Smooth muscle cell (in vitro differentiated cells): ENCODE results near the gene EGFL8. TPM values are rescaled to one million over a fixed set of nuclear protein-coding genes. Genes with fewer than 3 reads are reported as not detected.
A peak's percentile ranks its signal among the peaks of the same experiment; 100 is the strongest.

Source experiments
- DNase-seq: peaks from one replicate; lab custom pipeline; 2025; ENCODE audit not compliant: unreplicated experiment; lab: John Stamatoyannopoulos, UW
- H2AFZ ChIP-seq: fragments of 200-600 bp; sonication (generic); 2 replicates; pipeline ENCODE4 v1.6.0; 2016; ENCODE audit warnings: antibody characterized with exemption, low read depth, mild to moderate bottlenecking
- H3F3A ChIP-seq: fragments of 200-600 bp; sonication (generic); 2 replicates; pipeline ENCODE4 v1.6.0; 2017; ENCODE audit warnings: antibody characterized with exemption, low read depth
- H3K27ac ChIP-seq: fragments of 200-600 bp; sonication (generic); 2 replicates; pipeline ENCODE4 v1.5.1; 2016; ENCODE audit warnings: low read depth, mild to moderate bottlenecking
- H3K27me3 ChIP-seq: fragments of 200-600 bp; sonication (generic); 2 replicates; pipeline ENCODE4 v1.6.1; 2016; ENCODE audit warnings: low read depth, mild to moderate bottlenecking
- H3K36me3 ChIP-seq: fragments of 200-600 bp; sonication (generic); 2 replicates; pipeline ENCODE4 v1.5.1; 2016; ENCODE audit warnings: low read depth
- H3K4me1 ChIP-seq: fragments of 200-600 bp; sonication (generic); 2 replicates; pipeline ENCODE4 v1.5.1; 2016; ENCODE audit warnings: low read depth
- H3K4me2 ChIP-seq: fragments of 200-600 bp; sonication (generic); 2 replicates; pipeline ENCODE4 v1.6.0; 2016; ENCODE audit warnings: mild to moderate bottlenecking
- H3K4me3 ChIP-seq: fragments of 200-600 bp; sonication (generic); 2 replicates; pipeline ENCODE4 v1.5.1; 2016; ENCODE audit warnings: mild to moderate bottlenecking
- H3K79me2 ChIP-seq: fragments of 200-600 bp; sonication (generic); 2 replicates; pipeline ENCODE4 v1.6.0; 2016; ENCODE audit warnings: low read depth, mild to moderate bottlenecking
- H3K9ac ChIP-seq: fragments of 200-600 bp; sonication (generic); 2 replicates; pipeline ENCODE4 v1.6.0; 2016; ENCODE audit warnings: low read depth
- H3K9me3 ChIP-seq: fragments of 200-600 bp; sonication (generic); replicated peaks from 2 replicates; pipeline ENCODE4 v1.5.1; 2016; ENCODE audit warnings: low read depth
- H4K20me1 ChIP-seq: fragments of 200-600 bp; sonication (generic); 2 replicates; pipeline ENCODE4 v1.6.0; 2016; ENCODE audit warnings: low read depth
- CTCF ChIP-seq: fragments of 200-600 bp; sonication (generic); IDR thresholded peaks from 2 replicates; pipeline ENCODE4 v1.5.1; 2017; ENCODE audit warnings: borderline replicate concordance, mild to moderate bottlenecking, antibody characterized with exemption; ENCODE audit not compliant: insufficient read depth, poor library complexity, severe bottlenecking
- WGBS: methylation state at CpG from one replicate; pipeline ENCODE4 v1.1.7; 2016; ENCODE audit warnings: low lambda C conversion rate; 5-methylcytosine and 5-hydroxymethylcytosine counted together
- polyA plus RNA-seq: library from polyadenylated mRNA; unstranded; fragments of >200 nt; fragmentation: Nextera tagmentation; extraction: Ambion mirVana; gene quantifications from 2 replicates; pipeline ENCODE4 v1.2.1, GENCODE V29; 2016
- total RNA-seq: library from RNA; depleted of rRNA; stranded (reverse); fragments of >200 nt; gene quantifications from 2 replicates; pipeline ENCODE4 v1.2.3, GENCODE V29; 2014

Gene EGFL8
- total and polyA plus RNA-seq, 2 experiments from 2014 or later, result 4.3 to 5.6 TPM

DNA sequence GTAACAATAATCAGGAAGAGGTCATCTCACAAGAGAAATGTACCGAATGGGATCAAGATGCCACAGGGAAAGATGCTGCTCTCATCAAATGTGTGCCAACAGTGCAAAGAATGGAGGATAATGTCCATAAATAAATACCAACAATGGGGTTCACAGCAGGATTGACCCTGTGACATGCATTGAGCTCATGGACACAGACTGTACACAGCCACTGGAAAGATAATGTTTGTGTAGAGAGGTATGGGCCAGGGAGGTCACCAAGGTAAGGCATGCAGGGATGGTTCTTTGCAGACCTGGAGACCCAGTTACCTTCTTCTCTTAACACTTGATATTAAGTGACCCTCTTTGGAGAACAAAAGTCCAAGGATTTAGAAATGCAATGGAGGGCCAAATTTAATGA, 10.0 kb downstream of the EGFL8 start:
- H3K36me3 ChIP-seq, result no peaks in the 10 kb centered on the region
- H3K9ac ChIP-seq, result no peak overlapping the region
- H3K27me3 ChIP-seq, result no peaks in the 10 kb centered on the region
- H3K4me1 ChIP-seq, result peaks cover 15% of the 10 kb centered on the region
- no peak overlapping the region for H3K4me3 ChIP-seq
- H3K27ac ChIP-seq, result no peak overlapping the region
- no peak overlapping the region for H2AFZ ChIP-seq
- no peak for TF ChIP-seq CTCF
- peak overlapping the region; percentile 94 for H3K4me2 ChIP-seq
- peaks cover 51% of the 10 kb centered on the region for H3K79me2 ChIP-seq
- no peaks in the 10 kb centered on the region for H3K9me3 ChIP-seq
- H3F3A ChIP-seq, result peaks cover 9% of the 10 kb centered on the region
- 96% methylated on average over 1 of the region's 1 CpG for WGBS
- no peaks in the 10 kb centered on the region for H4K20me1 ChIP-seq
- no peak for DNase-seq

DNA sequence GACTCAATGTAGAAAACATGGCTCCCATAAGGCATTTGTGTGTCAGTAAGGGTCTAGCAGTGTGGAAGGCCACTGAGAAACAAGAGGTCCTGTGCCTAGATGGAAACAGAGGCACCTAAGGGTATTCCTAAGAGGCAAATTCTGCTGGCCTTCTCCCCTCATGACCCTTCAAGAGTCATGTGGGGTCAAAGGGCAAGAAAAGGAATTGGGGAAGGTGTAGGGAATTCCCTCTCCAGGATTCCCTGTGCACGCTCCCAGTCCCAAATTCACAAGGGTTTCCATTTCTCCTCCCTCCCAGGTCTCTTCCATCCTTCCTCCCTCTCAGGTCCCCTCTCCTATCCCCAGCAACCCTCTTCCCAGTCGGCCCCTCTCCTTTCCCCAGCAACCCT, 10.9 kb downstream of the EGFL8 start:
- Histone ChIP-seq H2AFZ (peak overlapping the region; percentile 78), H3K27ac (peak overlapping the region; percentile 40), H4K20me1 (no peaks in the 10 kb centered on the region), H3K79me2 (peaks cover 52% of the 10 kb centered on the region), H3K36me3 (no peaks in the 10 kb centered on the region), H3K9ac (peak overlapping the region; percentile 95), H3K4me3 (peak overlapping the region; percentile 91), H3K4me1 (peaks cover 15% of the 10 kb centered on the region), H3K4me2 (peak overlapping the region; percentile 94), H3K9me3 (no peaks in the 10 kb centered on the region), H3K27me3 (no peaks in the 10 kb centered on the region), H3F3A (peaks cover 9% of the 10 kb centered on the region)
- no peak for DNase-seq
- no CpG with 5 or more reads among the region's 2 CpGs for WGBS
- TF ChIP-seq CTCF, result no peak

DNA sequence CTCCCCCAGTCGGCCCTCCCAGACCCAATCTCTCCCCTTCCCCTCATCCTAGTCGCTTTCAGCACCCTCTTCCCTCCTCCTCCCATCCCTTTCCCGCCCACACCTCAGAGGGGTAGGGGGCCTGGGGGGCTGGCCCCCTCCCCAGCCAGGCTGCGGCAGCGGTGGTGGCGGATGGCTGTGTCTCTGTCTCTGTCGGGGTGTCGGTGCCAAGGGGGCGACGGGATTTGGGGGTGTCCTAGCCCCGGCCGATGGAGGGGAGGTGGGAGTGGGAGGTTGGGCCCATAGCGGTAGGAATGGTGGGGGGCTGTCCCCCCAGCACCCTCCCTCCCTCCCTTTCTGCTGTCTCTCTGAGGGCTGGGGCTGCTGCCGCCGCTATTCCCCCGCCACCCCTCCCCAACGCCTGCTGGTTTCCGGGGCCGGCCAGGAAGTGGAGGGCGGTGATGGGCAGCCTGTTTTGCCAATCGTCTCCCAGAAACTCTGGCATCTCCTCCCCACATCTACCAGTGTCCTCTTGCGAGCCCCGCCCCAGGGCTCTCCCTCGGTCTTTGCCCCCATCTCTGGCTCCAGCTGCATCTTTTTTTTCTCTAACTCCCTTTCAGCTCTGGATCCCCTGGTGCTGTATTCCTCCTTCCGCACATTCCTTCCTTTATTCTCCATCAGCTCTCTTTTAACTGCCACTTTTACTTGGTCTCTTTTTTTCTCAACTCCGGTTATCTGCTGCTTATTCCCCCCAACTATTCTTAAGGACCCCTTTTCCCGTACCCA, 11.5 kb downstream of the EGFL8 start, which contains the start of gene AGPAT1:
Gene AGPAT1, minus strand, starts transcription at position 374 of the 765 bp plus-strand sequence. CDS start 4,588 bp downstream, outside the sequence.
- no peaks in the 10 kb centered on the region for H3K9me3 ChIP-seq
- peak within 1 kb of the TSS; percentile 95 for H3K9ac ChIP-seq
- DNase-seq, result peak; percentile 74
- peak within 1 kb of the TSS; percentile 94 for H3K4me2 ChIP-seq
- WGBS, result 3% methylated on average over 11 of the region's 27 CpGs
- peaks cover 9% of the 10 kb centered on the region for H3F3A ChIP-seq
- peaks cover 15% of the 10 kb centered on the region for H3K4me1 ChIP-seq
- H4K20me1 ChIP-seq, result no peaks in the 10 kb centered on the region
- H3K27me3 ChIP-seq, result no peaks in the 10 kb centered on the region
- TF ChIP-seq CTCF, result no peak
- H3K4me3 ChIP-seq, result peak within 1 kb of the TSS; percentile 91
- peaks cover 52% of the 10 kb centered on the region for H3K79me2 ChIP-seq
- peak within 1 kb of the TSS; percentile 85 for H2AFZ ChIP-seq
- peak within 1 kb of the TSS; percentile 95 for H3K27ac ChIP-seq
- no peaks in the 10 kb centered on the region for H3K36me3 ChIP-seq
